K562 (cell line): ENCODE results near the gene LBH. TPM values are rescaled to one million over a fixed set of nuclear protein-coding genes. Genes with fewer than 3 reads are reported as not detected.
A peak's percentile ranks its signal among the peaks of the same experiment; 100 is the strongest.

Experiments
- DIDO1 ChIP-seq: fragments of 450-650 bp; IDR thresholded peaks from 2 replicates; pipeline ENCODE4 v1.6.1; 2016; ENCODE audit warnings: low read depth, missing biosample characterization, missing genetic modification characterization
- ELF2 ChIP-seq: fragments of 250-450 bp; sonication (Bioruptor Pico); IDR thresholded peaks from 2 replicates; pipeline ENCODE4 v1.5.0; 2021; ENCODE audit warnings: mild to moderate bottlenecking
- POLR2B ChIP-seq: fragments of 450-650 bp; IDR thresholded peaks from 2 replicates; pipeline ENCODE4 v1.6.1; 2018; ENCODE audit warnings: low read depth; ENCODE audit not compliant: partially characterized antibody
- POLR3G ChIP-seq: IDR thresholded peaks from 2 replicates; pipeline ENCODE4 v1.6.1; 2011; ENCODE audit not compliant: insufficient read length, insufficient replicate concordance; ENCODE audit errors: extremely low read depth
- TEAD4 ChIP-seq, 2 experiments: sonication (generic) in 1 of 2; formaldehyde crosslinking in 1 of 2; IDR thresholded peaks; 2 replicates each; pipeline versions ENCODE4 v1.6.1 to v1.8.0; 2012 to 2022; ENCODE audit warnings: borderline replicate concordance in 1 of 2, inconsistent platforms in 1 of 2, low read length in 1 of 2, mild to moderate bottlenecking in 1 of 2, missing genetic modification reagents in 1 of 2
- THRAP3 ChIP-seq: fragments of 450-650 bp; IDR thresholded peaks from 2 replicates; pipeline ENCODE4 v1.6.1; 2016; ENCODE audit warnings: mild to moderate bottlenecking, inconsistent platforms, borderline replicate concordance
- VEZF1 ChIP-seq: fragments of 200-800 bp; sonication (Bioruptor generic); IDR thresholded peaks from 2 replicates; pipeline ENCODE4 v1.6.1; 2017; ENCODE audit warnings: missing genetic modification characterization, missing compliant biosample characterization
- ZFX ChIP-seq: sonication (generic); formaldehyde crosslinking; IDR thresholded peaks from 2 replicates; pipeline ENCODE4 v1.8.0; 2022; ENCODE audit warnings: mild to moderate bottlenecking, missing genetic modification reagents, moderate library complexity
- ZNF766 ChIP-seq: fragments of 200-800 bp; sonication (Bioruptor generic); conservative IDR thresholded peaks from 2 replicates; pipeline ENCODE4 v1.6.1; 2016; ENCODE audit warnings: missing genetic modification characterization, missing compliant biosample characterization
- ZZZ3 ChIP-seq: fragments of 450-650 bp; IDR thresholded peaks from 2 replicates; pipeline ENCODE4 v1.6.1; 2016; ENCODE audit warnings: antibody characterized with exemption, mild to moderate bottlenecking, moderate library complexity
- polyA plus RNA-seq, 8 experiments: library from polyadenylated mRNA; depleted of rRNA in 4 of 8; stranded (reverse) in 5 of 8; unstranded in 3 of 8; fragments of >200 nt; fragmentation: Nextera tagmentation in 2 of 8; fragmentation: Illumina TruSeq in 1 of 8; extraction: Ambion mirVana in 2 of 8; extraction: Trizol in 1 of 8; gene quantifications; 2 replicates each; pipeline versions ENCODE4 v1.2.1 to v1.2.3, GENCODE V29; 2011 to 2014; ENCODE audit warnings: inconsistent platforms in 1 of 8, missing spikeins in 1 of 8
- total RNA-seq, 7 experiments: library from RNA; depleted of rRNA in 6 of 7; stranded (reverse); fragments of >200 nt in 6 of 7; fragmentation: Illumina TruSeq in 2 of 7; extraction: Trizol in 2 of 7; gene quantifications; 2 replicates each; pipeline versions ENCODE4 v1.2.1 to v1.2.3, GENCODE V29; 2011 to 2021; ENCODE audit warnings: low replicate concordance in 1 of 7
- TF ChIP-seq, protein P1 (sequence below): sonication (generic); formaldehyde crosslinking; IDR thresholded peaks from 2 replicates; pipeline ENCODE4 v1.8.0; 2022; ENCODE audit warnings: mild to moderate bottlenecking, low read depth, missing genetic modification reagents
- TF ChIP-seq, protein P2 (sequence below): fragments of 250-450 bp; sonication (Bioruptor Pico); IDR thresholded peaks from 2 replicates; pipeline ENCODE4 v1.4.0; 2020; ENCODE audit warnings: borderline replicate concordance
- TF ChIP-seq, protein P3 (sequence below): sonication (generic); formaldehyde crosslinking; IDR thresholded peaks from 2 replicates; pipeline ENCODE4 v1.8.0; 2022; ENCODE audit warnings: missing genetic modification reagents, mild to moderate bottlenecking, moderate library complexity, borderline replicate concordance
- TF ChIP-seq, protein P4 (sequence below): fragments of 250-450 bp; sonication (Bioruptor Pico); IDR thresholded peaks from 2 replicates; pipeline ENCODE4 v1.4.0; 2020

LBH gene
- total and polyA plus RNA-seq, 9 of the 15 experiments (the other 6 are each of a cell fraction or from before 2014, with no cell fraction given), result 3.1 to 13.4 (median 7.4) TPM

DNA sequence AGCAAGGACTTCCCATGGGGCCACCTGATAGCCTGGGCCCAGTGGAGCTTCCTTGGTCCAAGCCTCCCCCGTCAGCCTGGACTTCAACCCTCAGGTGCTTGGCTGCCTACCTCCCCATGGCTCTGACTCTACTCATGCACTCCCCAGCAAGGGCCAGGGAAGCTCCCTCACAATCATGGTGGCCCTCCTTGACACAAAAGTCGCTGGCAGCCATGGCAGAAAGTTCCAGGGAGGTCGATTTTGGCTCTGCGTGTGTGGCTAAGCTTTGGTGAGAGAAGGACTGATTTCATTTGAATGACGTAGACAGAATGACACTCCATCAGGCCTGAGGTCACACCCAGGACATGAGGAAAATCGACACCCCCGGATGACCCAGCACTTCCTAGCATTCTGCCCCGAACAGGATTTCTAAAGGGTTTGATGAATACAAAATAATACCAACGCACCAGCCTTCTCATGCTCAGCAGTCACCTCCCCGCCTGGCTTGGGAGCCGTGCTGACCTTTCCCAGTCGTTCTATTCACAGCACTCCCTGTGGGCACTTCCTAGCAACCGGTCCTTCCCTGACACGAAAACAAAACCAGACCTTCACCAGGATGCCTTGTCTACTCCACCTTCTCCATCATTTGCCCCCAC, 52.7 kb downstream of the LBH start (continued):
- TF ChIP-seq, protein P1, sequence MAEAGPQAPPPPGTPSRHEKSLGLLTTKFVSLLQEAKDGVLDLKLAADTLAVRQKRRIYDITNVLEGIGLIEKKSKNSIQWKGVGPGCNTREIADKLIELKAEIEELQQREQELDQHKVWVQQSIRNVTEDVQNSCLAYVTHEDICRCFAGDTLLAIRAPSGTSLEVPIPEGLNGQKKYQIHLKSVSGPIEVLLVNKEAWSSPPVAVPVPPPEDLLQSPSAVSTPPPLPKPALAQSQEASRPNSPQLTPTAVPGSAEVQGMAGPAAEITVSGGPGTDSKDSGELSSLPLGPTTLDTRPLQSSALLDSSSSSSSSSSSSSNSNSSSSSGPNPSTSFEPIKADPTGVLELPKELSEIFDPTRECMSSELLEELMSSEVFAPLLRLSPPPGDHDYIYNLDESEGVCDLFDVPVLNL (CRISPR knock-in tag), result no peak
- TF ChIP-seq ZNF766 (0 out of 2 replicates have a peak, but pooled peaks have one; percentile 17), DIDO1 (tag) (no peak), POLR3G (no peak), VEZF1 (peak; percentile 21; the same call in 1 of the 2 replicates), POLR2B (no peak), ZZZ3 (no peak), TEAD4 (IDR thresholded peaks at IDR 0.05; ENCODE audit: low read length) (no peak; the same call in 1 of the 2 replicates), TEAD4 (CRISPR knock-in tag; IDR thresholded peaks at IDR 0.05; ENCODE audit: borderline replicate concordance) (no peak), THRAP3 (no peak), ELF2 (CRISPR knock-in tag) (no peak), ZFX (CRISPR knock-in tag) (no peak)
- TF ChIP-seq, protein P2, sequence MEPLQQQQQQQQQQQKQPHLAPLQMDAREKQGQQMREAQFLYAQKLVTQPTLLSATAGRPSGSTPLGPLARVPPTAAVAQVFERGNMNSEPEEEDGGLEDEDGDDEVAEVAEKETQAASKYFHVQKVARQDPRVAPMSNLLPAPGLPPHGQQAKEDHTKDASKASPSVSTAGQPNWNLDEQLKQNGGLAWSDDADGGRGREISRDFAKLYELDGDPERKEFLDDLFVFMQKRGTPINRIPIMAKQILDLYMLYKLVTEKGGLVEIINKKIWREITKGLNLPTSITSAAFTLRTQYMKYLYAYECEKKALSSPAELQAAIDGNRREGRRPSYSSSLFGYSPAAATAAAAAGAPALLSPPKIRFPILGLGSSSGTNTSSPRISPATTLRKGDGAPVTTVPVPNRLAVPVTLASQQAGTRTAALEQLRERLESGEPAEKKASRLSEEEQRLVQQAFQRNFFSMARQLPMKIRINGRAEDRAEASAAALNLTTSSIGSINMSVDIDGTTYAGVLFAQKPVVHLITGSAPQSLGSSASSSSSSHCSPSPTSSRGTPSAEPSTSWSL (CRISPR knock-in tag), result no peak
- TF ChIP-seq, protein P3, sequence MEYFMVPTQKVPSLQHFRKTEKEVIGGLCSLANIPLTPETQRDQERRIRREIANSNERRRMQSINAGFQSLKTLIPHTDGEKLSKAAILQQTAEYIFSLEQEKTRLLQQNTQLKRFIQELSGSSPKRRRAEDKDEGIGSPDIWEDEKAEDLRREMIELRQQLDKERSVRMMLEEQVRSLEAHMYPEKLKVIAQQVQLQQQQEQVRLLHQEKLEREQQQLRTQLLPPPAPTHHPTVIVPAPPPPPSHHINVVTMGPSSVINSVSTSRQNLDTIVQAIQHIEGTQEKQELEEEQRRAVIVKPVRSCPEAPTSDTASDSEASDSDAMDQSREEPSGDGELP (CRISPR knock-in tag), result no peak
- TF ChIP-seq, protein P4, sequence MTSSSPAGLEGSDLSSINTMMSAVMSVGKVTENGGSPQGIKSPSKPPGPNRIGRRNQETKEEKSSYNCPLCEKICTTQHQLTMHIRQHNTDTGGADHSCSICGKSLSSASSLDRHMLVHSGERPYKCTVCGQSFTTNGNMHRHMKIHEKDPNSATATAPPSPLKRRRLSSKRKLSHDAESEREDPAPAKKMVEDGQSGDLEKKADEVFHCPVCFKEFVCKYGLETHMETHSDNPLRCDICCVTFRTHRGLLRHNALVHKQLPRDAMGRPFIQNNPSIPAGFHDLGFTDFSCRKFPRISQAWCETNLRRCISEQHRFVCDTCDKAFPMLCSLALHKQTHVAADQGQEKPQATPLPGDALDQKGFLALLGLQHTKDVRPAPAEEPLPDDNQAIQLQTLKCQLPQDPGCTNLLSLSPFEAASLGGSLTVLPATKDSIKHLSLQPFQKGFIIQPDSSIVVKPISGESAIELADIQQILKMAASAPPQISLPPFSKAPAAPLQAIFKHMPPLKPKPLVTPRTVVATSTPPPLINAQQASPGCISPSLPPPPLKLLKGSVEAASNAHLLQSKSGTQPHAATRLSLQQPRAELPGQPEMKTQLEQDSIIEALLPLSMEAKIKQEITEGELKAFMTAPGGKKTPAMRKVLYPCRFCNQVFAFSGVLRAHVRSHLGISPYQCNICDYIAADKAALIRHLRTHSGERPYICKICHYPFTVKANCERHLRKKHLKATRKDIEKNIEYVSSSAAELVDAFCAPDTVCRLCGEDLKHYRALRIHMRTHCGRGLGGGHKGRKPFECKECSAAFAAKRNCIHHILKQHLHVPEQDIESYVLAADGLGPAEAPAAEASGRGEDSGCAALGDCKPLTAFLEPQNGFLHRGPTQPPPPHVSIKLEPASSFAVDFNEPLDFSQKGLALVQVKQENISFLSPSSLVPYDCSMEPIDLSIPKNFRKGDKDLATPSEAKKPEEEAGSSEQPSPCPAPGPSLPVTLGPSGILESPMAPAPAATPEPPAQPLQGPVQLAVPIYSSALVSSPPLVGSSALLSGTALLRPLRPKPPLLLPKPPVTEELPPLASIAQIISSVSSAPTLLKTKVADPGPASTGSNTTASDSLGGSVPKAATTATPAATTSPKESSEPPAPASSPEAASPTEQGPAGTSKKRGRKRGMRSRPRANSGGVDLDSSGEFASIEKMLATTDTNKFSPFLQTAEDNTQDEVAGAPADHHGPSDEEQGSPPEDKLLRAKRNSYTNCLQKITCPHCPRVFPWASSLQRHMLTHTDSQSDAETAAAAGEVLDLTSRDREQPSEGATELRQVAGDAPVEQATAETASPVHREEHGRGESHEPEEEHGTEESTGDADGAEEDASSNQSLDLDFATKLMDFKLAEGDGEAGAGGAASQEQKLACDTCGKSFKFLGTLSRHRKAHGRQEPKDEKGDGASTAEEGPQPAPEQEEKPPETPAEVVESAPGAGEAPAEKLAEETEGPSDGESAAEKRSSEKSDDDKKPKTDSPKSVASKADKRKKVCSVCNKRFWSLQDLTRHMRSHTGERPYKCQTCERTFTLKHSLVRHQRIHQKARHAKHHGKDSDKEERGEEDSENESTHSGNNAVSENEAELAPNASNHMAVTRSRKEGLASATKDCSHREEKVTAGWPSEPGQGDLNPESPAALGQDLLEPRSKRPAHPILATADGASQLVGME, result no peak
